Astrocyte of the cerebellum (primary cell): ENCODE measurements around the gene ZSWIM1.

ENCODE experiments used
- DNase-seq: peaks from one replicate; pipeline ENCODE4 v3.0.0-alpha.2; 2011; ENCODE audit warnings: low read depth
- H3K4me3 ChIP-seq: 2 replicates; pipeline ENCODE4 v1.5.1; 2011; ENCODE audit warnings: mild to moderate bottlenecking, low read depth, low read length, moderate library complexity
- CTCF ChIP-seq: IDR thresholded peaks from 2 replicates; pipeline ENCODE4 v1.5.1; 2012; ENCODE audit warnings: low read length, low read depth, moderate library complexity, mild to moderate bottlenecking; ENCODE audit errors: missing control alignments
- in situ Hi-C: cut with HindIII; loops from 2 replicates; pipeline ENCODE4 v1.10.0; 2017; ENCODE audit warnings: low sequenced_read_pairs

Gene ZSWIM1

DNA sequence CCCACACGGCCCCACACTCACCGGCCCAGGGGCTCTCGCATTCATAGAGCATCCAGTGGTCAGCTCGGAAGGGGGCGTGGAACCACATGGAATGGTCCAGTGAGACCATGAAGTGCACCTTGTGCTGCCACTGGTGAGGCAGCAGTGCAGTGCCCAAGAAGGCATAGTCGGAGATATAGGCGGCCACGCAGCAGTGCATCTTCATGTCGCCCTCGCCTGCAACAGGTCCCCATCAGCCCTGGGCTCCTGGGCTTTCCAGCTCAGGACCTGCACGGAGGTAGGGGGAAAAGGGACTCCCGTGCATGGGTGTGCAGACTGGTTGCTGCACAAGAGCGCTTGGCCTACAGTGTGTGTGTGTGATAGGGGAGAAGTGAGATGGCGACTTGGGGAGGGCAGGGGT is 37.5 kb upstream of the ZSWIM1 start:
- no peak overlapping the region for H3K4me3 ChIP-seq
- TF ChIP-seq CTCF: no peak
- no peak for DNase-seq
- in situ Hi-C loops: no loop called here

DNA sequence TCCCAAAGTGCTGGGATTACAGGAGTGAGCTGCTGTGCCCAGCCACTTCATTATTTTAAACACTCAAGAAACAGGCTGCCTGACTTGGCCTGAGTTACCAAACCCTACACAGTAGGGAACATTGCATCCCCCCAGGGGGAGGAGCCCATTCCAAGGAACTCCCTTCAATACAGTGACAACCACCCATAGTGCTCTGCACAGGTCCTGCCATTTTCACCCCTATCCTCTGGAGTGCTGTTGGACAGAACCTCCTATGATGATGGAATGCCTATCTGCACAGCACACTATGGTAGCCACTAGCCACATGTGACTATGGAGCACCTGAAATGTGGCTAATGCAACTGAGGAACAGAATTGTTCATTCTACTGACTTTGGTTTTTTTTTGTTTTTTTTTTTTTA is 35.6 kb upstream of the ZSWIM1 start:
- no peak for TF ChIP-seq CTCF
- DNase-seq: no peak
- H3K4me3 ChIP-seq: no peak overlapping the region
- in situ Hi-C loops: no loop called here

DNA sequence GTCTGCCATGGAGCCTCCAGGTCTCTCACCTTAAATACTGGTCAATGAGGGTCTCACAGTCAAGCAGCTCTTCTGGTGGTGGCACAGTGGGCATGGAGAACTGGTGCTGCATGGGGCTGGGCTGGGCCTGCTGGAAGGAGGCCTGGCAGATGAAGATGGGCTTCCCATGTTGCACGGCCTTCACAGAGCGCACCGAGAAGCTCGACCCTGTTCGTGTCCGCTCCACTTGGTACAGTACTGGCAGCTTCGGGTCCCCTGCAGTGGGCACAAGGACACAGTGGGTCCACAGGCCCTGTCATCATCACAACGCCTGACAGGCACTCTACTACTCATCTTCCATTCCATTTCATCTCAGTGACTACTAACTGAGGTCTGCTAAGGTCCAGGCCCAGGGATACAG is 32.6 kb upstream of the ZSWIM1 start:
- in situ Hi-C loops: no loop called here
- no peak overlapping the region for H3K4me3 ChIP-seq
- no peak for DNase-seq
- no peak for TF ChIP-seq CTCF

DNA sequence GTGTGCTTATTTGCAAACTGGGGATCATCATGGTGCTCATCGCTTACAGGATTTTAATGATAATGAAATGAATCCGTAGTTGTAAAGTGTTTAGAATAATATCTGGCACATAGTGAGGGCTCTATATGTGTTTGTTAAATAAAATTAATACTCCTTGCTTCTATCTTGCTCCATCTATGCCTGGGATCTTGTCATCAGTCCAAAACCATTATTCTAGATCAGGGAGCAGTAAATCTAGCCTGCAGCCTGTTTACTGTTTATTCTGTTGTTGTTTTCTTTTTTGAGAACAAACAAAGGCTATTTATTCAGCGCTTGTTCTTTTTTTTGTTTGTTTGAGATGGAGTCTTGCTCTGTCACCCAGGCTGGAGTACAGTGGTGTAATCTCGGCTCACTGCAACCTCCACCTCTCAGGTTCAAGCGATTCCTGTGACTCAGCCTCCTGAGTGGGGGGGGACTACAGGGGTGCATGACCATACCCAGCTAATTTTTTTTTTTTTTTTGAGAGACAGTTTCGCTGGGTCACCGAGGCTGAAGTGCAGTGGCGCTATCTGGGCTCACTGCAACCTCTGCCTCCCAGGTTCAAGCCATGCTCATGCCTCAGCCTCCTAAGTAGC is 32.0 kb upstream of the ZSWIM1 start:
- in situ Hi-C loops: no loop called here
- TF ChIP-seq CTCF: no peak
- no peak for DNase-seq
- no peak overlapping the region for H3K4me3 ChIP-seq

DNA sequence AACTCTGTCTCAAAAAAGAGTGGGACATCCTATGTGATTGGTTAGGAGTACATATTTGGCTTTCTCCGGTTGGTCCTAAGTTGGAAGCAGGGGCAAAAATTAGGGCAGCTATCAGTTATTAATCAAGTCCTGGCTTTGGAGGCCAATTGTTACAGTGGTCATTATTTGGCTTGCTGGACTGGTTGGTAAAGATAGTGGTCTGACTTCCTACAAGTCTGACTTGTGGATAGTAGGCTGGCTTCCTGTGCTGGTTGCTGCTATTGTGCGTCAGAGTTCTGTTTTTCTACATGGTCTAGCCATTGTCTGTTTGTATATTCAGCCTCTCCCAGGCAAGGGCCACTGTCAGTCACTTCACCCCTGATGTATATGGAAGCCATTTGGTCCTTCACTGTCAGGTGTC is 30.8 kb upstream of the ZSWIM1 start:
- no peak for DNase-seq
- TF ChIP-seq CTCF: no peak
- in situ Hi-C loops: no loop called here
- H3K4me3 ChIP-seq: no peak overlapping the region

DNA sequence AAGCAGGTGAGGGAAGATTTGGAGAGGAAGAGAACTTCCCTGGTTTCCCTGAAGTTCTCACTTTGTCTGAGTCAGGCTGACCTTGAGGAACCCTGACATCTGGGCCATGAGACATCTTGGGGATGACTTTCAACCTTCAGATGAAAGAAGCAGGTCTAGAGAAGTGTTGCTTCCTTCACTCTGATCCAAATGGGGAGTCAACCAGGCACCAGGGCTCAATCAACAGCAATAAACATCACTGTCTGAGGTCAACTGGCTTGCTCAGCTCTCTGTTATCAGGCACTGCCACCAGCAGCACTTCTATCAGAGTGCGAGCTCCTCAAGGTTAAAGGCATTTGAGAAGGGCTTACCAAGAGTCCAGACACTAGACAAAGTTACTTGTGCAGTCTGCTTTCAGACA is 30.1 kb upstream of the ZSWIM1 start:
- no peak for TF ChIP-seq CTCF
- H3K4me3 ChIP-seq: no peak overlapping the region
- DNase-seq: no peak
- in situ Hi-C loops: no loop called here

DNA sequence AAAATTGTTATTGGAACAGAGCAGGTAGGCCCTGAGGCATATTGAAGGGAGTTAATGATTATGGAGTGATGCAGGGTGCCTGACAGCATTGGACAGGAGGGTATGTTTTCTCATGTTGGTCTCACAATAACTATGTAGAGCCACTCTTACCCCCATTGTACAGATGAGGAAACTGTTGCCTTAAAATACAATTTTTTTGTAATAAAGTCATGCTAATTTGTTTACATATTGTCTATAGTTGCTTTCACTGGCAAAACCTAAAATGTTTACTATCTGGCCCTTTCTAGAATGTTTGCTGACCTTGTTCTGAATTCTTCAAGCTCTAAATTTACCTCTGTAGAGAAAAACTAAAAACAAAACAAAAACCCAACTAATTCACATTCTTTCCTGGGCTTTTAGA is 29.5 kb upstream of the ZSWIM1 start:
- in situ Hi-C loops: no loop called here
- H3K4me3 ChIP-seq: no peak overlapping the region
- no peak for TF ChIP-seq CTCF
- no peak for DNase-seq
